G401.6 (cell line): ENCODE results near the gene RPP25L.

ENCODE experiments used
- FAIRE-seq: peaks from 2 replicates; lab custom pipeline; 2012; peaks lifted over from hg19 to GRCh38; lab: Jason Lieb, UNC

RPP25L gene

DNA sequence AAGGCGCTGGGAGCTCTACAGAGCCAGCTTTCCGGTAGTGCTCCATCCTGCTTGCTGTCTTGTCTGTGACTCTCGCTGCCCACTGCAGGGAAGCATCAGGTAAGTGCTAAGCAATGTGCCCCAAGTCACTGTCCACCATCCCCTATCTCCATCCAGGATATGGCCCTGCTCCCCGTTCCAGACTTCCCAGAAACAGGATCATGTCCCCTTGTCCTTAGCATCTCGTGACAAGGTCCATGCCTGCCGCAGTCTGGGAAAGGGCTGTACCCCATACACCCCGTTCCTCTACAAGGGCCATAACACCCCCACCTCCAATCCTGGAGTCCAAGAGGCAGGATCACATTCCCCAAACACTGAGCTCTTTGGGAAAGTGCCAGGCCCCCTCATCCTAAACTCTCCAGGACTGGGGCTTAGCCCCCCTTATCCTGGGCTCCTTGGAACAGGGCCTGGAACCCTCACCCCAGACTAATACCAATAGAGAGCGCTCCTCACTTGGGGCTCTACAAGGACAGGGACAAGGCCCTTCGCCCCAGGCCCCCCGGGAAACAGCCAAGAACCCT is 566 bp downstream of the RPP25L start:
- no peak for FAIRE-seq

GRCh38 chr9:34610434-34611206 is 1.3 kb downstream of the RPP25L start:
- no peak for FAIRE-seq

DNA sequence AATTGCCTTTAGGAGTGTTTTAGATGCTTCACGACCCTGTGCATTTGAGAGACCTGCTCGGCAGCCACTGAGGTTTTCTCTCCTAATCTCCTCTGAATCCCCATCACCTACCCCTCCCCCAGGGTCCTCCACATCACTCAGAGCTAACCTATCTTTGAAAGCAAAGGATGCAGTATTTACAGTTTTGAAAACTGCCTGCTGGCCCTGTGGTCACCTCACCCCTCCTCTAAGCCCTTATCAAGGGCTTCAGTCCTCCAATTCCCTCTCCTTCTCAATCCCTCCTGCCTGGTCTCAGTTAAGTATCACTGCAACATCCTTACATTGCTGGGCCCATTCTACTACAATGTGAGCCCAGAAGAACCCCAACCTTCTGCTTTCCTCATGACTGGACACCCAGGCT is 4.6 kb downstream of the RPP25L start:
- no peak for FAIRE-seq

DNA sequence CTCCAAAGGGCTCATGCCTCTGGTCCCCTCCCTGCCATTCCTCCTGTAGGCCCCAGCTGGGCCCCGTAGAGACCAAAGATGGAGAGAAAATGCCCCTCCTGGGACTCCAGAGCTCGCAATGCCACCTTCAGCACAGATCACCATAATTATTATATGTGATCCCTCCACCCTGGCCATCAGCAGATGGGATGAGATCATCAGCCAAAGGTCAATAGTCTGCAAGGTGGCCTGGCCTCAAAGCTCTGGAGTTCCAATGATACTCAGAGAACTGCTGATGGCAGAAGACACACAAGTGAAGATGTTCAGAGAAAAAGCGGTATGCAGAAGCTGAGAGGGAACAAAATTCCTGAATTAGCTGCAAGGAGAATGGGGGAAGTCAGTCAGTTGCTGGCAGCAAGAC is 5.0 kb downstream of the RPP25L start:
- FAIRE-seq, result no peak

- FAIRE-seq, result no peak
Observed at GRCh38 chr9:34606190-34606589, 5.7 kb downstream of the RPP25L start.

GRCh38 chr9:34603610-34604231 is 8.2 kb downstream of the RPP25L start:
- peak; percentile 93 for FAIRE-seq

- no peak for FAIRE-seq
Observed at GRCh38 chr9:34601937-34602573, 9.8 kb downstream of the RPP25L start.

GRCh38 chr9:34600908-34601307 is 11.0 kb downstream of the RPP25L start:
- no peak for FAIRE-seq

DNA sequence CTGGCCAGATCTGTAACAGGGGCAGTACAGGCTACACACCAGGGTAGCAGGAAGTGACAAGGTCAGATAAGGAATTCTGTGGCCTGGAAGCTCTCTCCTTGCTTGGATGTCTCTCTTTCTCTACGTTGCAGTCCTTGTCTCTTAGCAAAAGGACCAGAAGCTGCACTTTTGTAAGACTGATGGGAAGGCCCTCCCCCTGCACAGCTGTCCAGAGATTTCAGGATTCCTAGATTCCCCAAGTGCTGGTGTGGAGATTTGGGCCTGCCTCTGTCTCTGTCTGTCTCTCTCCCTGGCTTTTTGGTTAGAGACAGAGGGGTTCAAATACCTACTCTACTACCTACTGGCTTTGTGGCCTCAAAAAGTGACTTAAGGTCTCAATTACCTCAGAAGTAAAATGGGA is 12.4 kb downstream of the RPP25L start:
- no peak for FAIRE-seq

DNA sequence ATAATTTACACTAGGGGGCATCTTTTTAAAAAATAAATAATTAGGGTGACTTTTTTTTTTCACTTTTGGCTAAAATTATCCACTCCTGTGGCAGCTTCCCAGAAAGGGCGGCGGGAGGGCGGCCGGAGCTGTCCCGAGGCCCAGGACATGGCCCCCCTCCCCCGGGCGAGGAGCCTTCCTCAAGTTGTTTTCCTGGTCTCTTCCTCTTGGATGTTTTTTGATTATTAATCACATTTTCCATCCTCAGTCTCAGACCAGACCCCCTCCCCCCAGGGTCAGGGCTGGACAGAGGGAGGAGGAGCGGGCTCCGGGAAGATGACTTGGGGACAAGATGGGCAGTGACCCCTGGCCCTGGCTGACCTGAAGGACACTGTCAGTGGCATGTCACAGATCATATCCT is 17.7 kb downstream of the RPP25L start:
- no peak for FAIRE-seq

DNA sequence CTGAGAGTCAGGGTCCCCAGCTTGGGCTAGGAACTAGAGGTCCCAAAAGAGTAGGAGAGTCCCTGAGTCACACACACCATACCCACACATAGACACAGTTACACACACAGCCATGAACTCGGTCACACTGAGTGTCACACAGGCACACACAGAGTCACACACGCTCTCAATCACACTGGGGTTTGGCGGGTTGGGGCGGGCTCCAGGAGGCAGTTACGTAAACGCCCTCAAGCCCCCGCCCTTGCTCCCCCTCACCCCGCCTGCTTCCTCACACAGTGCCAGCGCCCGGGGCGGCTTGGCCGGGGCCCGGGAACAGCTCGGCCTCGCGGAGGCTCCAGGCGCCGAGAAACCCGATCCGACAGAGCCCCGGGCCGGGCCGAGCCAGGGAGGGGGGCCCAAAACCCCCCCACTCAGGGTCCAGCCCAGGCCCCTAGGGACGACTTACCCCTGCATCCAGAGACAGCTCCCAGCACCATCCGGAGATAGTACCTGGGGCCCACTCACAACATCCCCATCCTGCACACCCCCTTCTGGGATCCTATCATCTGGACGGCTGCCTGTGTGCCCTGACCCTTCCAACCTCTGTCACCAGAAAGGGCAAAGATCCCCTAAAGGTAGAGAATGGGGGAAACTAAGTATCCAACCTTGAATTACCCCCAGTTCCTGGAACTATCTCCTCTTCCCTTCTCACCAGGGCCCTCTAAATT is 18.8 kb downstream of the RPP25L start:
- FAIRE-seq, result no peak

DNA sequence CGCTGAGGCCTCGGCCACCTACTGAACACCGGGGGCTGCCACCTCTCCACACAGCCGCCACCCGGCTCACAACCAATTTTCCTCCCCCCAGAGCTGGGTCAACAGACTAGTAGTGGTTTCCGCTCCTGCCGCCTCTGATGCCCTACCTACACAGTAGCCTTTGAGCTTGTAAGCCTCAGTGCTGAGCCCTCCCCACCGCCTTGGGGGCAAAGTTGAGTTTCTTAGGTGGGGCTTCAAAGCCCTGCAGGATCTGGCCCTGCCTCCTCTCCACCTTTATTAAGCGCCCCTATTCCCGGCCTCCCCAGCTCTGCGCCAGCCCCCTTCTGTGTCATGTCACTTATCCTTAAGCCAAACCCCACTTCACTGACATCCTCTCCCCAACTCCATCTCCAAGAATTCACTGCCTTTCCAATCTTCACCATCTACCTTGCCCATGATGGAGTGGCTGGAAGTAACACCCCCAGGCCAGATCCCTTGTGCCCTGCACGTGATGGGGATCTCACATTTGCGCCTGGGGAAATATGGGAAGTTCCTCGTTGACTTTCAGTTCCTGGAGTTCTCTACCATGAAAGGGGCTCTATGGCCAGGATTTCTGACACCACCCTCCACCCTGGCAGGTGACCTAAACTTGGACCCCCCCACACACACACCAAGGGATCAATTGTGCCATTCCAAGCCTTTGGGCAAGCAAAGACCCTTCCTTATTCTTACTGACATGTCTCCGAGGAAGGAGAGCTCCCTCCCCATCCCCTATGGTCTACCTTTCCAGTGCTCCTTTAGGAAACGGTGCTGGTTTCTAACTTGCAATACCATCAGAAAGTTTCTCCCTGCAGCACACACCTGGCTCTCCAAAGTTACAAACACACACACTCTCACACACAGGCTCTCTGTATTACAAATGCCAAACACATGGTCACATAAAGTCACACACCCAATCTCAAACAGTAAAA is 19.7 kb downstream of the RPP25L start:
- no peak for FAIRE-seq

GRCh38 chr9:34591248-34591916 is 20.5 kb downstream of the RPP25L start:
- FAIRE-seq, result no peak

DNA sequence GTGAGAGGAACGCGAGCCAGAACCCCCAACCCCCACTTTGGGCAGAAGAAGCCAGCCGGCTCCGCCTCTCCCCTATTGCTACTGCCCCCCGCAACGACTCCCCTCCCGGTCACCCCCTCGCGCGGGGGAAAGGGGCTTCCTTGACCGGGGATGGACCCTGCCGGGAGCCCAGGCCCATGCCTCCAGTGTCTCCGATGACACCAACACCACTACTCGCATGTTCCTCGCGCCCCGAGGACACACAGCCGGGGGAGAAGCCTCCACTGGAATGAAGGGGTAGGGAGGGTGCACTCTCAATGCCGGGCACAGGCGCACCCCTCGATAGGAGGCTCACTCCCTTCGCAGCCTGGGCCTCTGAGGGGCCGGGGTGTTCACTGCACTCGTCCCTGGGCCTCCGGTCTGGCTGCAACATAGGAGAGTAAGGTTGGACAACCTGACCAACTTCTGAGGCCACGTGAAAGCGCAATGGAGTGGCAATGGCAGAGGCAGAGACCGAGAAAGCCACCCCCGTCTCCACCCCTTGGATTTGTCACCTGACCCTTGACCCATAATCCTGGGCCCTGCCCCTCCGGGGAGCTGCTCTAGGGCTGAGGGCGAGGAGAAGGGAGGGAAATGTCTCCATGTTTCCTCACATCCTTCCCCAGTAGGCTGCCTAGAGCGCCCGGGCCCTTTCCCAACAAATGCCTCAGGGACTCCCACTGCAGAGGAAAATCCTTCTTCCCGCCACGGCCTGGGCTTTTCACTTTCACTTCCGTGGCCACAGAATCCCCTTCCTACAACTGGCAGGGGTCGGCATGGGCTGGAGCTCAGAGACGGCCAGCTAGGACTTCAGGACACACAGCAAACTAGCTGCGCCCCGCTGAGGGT is 21.3 kb downstream of the RPP25L start:
- FAIRE-seq, result no peak

DNA sequence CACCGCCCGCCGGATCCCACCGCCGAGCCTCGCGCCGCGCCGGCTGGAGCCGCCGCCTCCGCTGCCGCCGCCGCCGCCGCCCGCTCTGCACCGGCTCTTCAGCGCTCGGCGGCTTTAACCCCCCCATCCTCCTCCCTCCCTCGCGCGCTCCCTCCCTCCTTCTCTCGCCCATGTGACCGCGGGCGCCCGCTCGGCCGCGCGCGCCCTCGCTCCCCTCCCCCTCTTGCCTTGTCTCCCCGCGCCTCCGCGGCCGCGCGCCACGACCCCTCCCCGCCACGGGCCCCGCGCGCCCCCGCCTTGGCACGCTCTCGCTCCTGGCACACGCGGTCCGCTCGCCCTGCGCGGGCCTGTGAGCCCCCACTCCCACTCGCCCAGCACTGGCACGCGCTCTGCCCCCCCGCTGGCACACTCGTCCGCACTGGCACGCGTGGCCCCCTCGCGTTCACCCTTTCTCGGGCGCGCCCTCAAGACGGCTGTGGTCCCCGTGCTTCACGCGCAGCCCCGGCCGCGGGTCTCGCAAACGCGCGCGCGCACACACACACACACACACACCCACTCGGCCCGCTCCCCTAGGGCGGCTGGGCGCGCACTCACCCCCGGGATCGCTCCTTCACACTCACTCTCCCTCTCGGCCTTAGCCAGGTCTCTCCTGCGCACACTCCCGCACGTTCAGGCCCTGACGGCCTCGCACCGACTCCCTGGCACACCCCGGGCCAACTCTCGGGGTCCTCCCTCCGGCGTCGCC is 22.1 kb downstream of the RPP25L start, which contains the start of gene CNTFR:
Gene CNTFR, minus strand, starts transcription at position 89 of the 745 bp plus-strand sequence. CDS start 20,743 bp downstream, outside the sequence.
- no peak for FAIRE-seq

DNA sequence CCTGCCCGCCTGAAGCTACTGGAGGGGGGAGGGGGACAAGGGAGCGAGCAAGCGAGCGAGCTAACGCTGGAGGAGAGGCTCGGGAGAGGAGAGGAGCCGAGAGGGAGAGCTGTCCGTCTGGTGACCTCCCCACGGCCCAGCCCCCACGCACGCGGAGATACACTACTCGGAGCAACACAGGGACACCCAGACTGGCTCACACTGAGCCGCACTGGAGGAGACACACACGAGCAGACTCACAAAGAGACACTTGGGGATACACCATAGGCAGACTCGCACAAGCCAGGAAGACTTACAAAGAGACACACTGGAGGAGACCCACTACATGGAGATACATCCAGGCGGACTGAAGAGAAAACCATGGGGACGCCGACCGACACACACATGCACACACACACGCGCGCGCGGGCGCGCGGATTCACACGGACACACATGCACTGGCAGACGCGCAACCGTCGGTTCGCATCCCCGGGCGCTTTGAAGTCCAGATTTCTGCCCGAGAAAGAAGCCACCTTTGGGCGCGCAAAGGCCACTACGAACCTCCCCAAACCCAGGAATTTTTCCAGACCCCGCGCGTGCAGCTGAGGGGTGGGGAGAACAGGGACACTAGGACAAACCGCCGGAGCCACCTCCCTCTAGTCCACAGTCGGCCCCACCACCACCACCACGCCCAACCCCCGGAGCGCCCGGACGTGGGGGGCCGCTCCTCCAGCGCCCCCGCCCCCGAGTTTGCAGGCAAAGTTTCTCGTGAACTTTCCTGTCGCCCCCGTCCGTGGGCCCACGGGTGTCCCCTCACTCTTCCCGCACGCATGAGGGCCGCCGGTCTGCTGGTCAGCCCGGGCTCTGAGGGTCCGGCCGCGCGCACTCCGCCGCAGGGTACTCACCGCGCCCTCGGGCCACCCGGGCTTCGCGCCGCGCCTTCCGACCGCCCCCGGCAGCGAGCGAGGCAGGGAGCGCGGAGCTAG is 22.9 kb downstream of the RPP25L start:
- no peak for FAIRE-seq

- FAIRE-seq, result no peak
Observed at GRCh38 chr9:34587271-34587670, 24.6 kb downstream of the RPP25L start.
